NB4 (cell line): ENCODE measurements around the gene KIF17.
A peak's percentile ranks its signal among the peaks of the same experiment; 100 is the strongest.

ENCODE experiments used
- DNase-seq: peaks from one replicate; pipeline ENCODE4 v3.0.0; 2010; ENCODE audit warnings: low read depth
- H3K4me3 ChIP-seq: one replicate; pipeline ENCODE4 v1.5.1; 2011; ENCODE audit warnings: mild to moderate bottlenecking, low read depth, low read length, moderate library complexity
- MYC ChIP-seq: IDR thresholded peaks from 2 replicates; pipeline ENCODE4 v1.6.1; 2011; ENCODE audit warnings: low read depth, low read length
- POLR2A ChIP-seq: IDR thresholded peaks from 2 replicates; pipeline ENCODE4 v1.6.1; 2011; ENCODE audit warnings: mild to moderate bottlenecking; ENCODE audit not compliant: insufficient read length; ENCODE audit errors: extremely low read depth
- TF ChIP-seq, protein P1 (sequence below): IDR thresholded peaks from one replicate; pipeline ENCODE4 v1.5.1; 2012; ENCODE audit warnings: low read depth, low read length
- TF ChIP-seq, protein P2 (sequence below): IDR thresholded peaks from 2 replicates; pipeline ENCODE4 v1.6.1; 2011; ENCODE audit warnings: low read depth, low read length

KIF17 gene

DNA sequence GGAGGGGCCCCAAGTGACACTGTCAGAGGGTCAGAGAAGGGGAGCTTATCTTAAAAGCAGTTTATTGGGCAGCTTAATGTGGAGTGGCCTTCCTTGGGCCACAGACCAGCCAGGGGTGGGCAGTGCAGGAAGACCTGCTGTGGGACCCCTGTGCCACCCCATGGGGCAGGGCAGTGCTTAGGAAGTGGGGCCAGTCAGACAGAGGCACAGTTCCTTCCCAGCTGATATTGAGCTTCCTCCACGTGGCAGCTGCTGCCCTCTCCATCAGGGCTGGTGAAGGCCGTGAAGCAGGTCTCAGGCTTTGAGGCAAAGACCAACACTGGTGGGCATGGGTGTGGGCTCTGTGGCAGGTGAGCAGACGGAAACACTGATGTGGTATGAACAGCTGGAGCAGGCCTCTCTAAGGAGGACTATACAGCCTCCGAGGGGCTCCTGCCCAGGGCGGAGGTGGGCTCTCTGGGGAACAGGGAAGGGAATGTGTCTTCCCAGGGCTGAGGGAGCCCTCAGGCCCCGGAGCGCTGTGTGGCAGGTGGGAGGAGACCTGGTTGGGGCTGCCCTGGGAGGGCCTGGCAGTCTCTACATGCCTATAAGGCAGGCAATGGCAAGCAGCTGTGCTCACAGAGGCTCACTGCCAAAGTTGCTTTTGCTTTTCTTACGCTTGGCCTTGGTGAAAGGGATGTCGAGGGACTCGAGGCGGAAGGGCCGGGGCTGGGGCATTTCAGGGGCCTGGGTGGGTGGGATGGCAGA, 53.7 kb downstream of the KIF17 start:
- TF ChIP-seq, protein P1, sequence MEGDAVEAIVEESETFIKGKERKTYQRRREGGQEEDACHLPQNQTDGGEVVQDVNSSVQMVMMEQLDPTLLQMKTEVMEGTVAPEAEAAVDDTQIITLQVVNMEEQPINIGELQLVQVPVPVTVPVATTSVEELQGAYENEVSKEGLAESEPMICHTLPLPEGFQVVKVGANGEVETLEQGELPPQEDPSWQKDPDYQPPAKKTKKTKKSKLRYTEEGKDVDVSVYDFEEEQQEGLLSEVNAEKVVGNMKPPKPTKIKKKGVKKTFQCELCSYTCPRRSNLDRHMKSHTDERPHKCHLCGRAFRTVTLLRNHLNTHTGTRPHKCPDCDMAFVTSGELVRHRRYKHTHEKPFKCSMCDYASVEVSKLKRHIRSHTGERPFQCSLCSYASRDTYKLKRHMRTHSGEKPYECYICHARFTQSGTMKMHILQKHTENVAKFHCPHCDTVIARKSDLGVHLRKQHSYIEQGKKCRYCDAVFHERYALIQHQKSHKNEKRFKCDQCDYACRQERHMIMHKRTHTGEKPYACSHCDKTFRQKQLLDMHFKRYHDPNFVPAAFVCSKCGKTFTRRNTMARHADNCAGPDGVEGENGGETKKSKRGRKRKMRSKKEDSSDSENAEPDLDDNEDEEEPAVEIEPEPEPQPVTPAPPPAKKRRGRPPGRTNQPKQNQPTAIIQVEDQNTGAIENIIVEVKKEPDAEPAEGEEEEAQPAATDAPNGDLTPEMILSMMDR, result no peak
- no peak for TF ChIP-seq POLR2A
- TF ChIP-seq, protein P2, sequence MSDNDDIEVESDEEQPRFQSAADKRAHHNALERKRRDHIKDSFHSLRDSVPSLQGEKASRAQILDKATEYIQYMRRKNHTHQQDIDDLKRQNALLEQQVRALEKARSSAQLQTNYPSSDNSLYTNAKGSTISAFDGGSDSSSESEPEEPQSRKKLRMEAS, result no peak
- no peak overlapping the region for H3K4me3 ChIP-seq
- no peak for DNase-seq

DNA sequence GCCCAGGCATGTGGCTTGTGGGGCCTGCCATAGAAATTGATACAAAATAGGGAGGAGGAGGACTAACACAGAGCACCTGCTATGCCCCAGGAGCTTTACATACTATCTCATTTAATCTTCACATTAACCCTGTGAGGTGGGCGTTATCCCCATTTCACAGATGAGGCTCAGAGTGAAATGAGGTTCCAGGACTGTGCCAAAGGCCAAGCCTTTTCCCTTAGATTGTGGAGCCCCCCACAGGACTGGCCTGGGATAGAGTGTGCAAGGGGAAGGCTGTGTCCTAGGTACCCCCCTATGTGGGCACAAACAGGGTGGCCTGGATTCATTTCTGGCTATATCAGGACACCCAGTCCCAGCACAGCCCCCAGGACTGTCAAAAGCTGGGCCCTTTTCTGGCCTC, 54.4 kb downstream of the KIF17 start:
- TF ChIP-seq, protein P1, result peak; percentile 27
- TF ChIP-seq, protein P2, result no peak
- H3K4me3 ChIP-seq, result no peak overlapping the region
- DNase-seq, result peak; percentile 29

DNA sequence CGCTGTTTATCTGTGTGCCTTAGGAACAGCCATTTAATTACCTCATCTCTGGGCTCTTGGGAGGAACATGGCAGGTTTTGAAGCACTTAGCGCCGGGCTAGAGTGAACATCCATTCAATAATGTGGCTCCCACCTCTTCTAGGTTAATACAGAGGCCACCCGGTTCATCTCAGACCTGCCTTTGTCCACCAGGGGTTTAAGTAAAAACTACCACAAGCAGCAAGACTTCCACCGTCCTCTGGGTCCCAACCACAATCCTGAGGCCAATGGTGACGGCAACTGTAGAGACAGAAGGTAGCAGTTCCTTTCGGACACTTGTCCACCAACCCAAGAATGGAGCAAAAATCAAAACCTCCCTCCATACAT, 55.7 kb downstream of the KIF17 start:
- DNase-seq, result peak; percentile 14
- peak overlapping the region; percentile 86 for H3K4me3 ChIP-seq
- TF ChIP-seq, protein P2, result no peak
- TF ChIP-seq POLR2A (no peak), MYC (no peak)
- TF ChIP-seq, protein P1, result no peak

DNA sequence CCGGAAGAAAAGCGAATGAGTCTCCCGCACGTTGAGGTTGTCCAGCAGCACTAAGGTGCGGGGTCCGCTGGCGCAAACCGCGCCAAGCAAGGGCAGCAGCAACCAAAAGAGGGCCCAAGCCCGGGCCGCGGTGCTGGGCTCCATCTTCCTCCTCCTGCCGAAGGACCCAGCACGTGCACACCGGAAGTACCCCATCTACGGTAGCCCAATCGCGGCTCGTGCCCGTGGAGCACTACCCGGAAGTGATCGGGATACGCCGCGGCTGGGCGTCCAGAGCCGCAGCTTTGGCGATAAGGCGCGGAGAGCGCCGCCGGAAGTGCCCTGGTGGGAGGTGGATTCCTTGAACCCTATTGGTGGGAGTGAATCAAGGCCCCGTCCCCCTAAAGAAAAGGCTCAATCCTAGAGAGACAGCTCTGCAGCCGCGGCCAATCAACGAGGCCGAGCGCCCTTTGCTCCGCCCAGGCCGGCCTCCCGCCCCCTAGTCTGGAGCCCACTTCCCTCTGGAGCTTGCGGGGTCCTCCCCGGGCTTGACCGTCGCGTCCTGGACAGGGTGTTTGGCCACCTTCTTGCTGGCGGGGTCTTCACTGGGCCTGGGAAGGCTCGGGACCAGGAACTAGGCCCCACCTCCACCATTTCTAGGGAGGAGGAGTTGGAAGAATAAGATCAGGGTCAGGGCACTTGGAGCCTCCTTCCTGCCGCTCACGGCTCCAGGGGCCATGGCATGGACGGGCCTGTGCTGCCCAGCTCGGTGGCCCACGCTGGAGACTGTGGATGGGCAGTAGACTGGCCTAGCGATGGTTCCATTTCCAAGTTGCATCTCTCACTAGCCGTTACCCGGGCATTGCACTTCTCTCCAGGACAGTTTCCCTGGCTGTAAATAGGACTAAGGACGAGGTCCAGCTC, 56.3 kb downstream of the KIF17 start, which contains the start of gene DDOST:
Gene DDOST, minus strand, starts transcription at position 163 of the 903 bp plus-strand sequence. Its CDS starts 19 bp downstream, at position 144.
- peak within 1 kb of the TSS; percentile 86 for H3K4me3 ChIP-seq
- peak; percentile 62 for TF ChIP-seq POLR2A
- TF ChIP-seq, protein P1, result peak; percentile 20
- peak; percentile 62; the same call in 1 of the 2 replicates for TF ChIP-seq MYC
- TF ChIP-seq, protein P2, result no peak
- peak; percentile 98 for DNase-seq

DNA sequence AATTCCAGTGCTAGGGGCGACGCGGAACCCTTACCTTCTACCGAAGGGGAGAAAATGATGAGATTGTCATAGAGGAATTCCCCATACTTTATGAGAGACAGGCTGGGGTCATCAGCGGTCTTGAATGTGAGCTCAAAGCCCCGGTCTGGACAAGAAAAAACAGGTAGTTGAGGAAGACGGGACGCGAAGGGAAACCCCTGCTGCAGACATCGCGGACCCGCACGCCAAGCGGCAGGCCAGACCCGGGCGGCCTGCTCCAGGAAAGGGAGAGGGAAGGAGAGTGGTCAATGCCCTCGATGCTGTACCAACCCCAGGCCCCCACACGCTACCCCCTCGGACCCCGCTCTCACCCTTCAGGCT, 57.0 kb downstream of the KIF17 start:
- H3K4me3 ChIP-seq, result peak overlapping the region; percentile 83
- TF ChIP-seq POLR2A (no peak), MYC (no peak)
- TF ChIP-seq, protein P2, result no peak
- TF ChIP-seq, protein P1, result no peak
- DNase-seq, result peak; percentile 32
